GM18499 (cell line): ENCODE measurements around the gene RMND1.
"Not testable (repeated sequence)": the region's sequence is repeated elsewhere in the genome, so short reads cannot be mapped to it uniquely, and the experiment has no call there.

Source experiments
- ATAC-seq: cut with Tn5 transposase; IDR thresholded peaks from one replicate; pipeline ENCODE4 v1.9.1; 2021; ENCODE audit warnings: moderate number of reproducible peaks; ENCODE audit not compliant: insufficient read depth, unreplicated experiment

The RMND1 gene

GRCh38 chr6:151452750-151453427 is 963 bp upstream of the RMND1 start:
- no peak for ATAC-seq

- no peak for ATAC-seq
These were observed 443 bp downstream of the RMND1 start for GRCh38 chr6:151451417-151451949.

- ATAC-seq = not testable (repeated sequence)
These were observed 998 bp downstream of the RMND1 start for GRCh38 chr6:151450928-151451327.

GRCh38 chr6:151448623-151449022 is 3.3 kb downstream of the RMND1 start:
- no peak for ATAC-seq

- no peak for ATAC-seq
These were observed 4.7 kb downstream of the RMND1 start for GRCh38 chr6:151447237-151447636.

GRCh38 chr6:151445482-151445881 is 6.4 kb downstream of the RMND1 start:
- no peak for ATAC-seq

GRCh38 chr6:151443911-151444621 is 7.9 kb downstream of the RMND1 start:
- ATAC-seq = no peak

- no peak for ATAC-seq
These were observed 8.5 kb downstream of the RMND1 start for GRCh38 chr6:151443454-151443853.

GRCh38 chr6:151442371-151442770 is 9.6 kb downstream of the RMND1 start:
- ATAC-seq = no peak

GRCh38 chr6:151441390-151442166 is 10.3 kb downstream of the RMND1 start:
- no peak for ATAC-seq

GRCh38 chr6:151440930-151441329 is 11.0 kb downstream of the RMND1 start:
- no peak for ATAC-seq

- ATAC-seq = no peak
These were observed 11.4 kb downstream of the RMND1 start for GRCh38 chr6:151440498-151440897.

GRCh38 chr6:151437401-151437800 is 14.5 kb downstream of the RMND1 start:
- ATAC-seq = no peak

- no peak for ATAC-seq
These were observed 15.1 kb downstream of the RMND1 start for GRCh38 chr6:151436802-151437201.

- ATAC-seq = no peak
These were observed 15.6 kb downstream of the RMND1 start for GRCh38 chr6:151436300-151436699.

GRCh38 chr6:151434369-151434768 is 17.6 kb downstream of the RMND1 start:
- ATAC-seq = peak; percentile 38

GRCh38 chr6:151432651-151433050 is 19.3 kb downstream of the RMND1 start:
- ATAC-seq = no peak

GRCh38 chr6:151431337-151431736 is 20.6 kb downstream of the RMND1 start:
- no peak for ATAC-seq

GRCh38 chr6:151430886-151431285 is 21.0 kb downstream of the RMND1 start:
- ATAC-seq = no peak

GRCh38 chr6:151428093-151428735 is 23.7 kb downstream of the RMND1 start:
- ATAC-seq = no peak
